Measurements from ENCODE around the gene CHRNB1. TPM values are rescaled to one million over a fixed set of nuclear protein-coding genes. Genes with fewer than 3 reads are reported as not detected.

The CHRNB1 gene
- total RNA-seq, 1 donor from 2014 or later: 21.3 TPM

DNA sequence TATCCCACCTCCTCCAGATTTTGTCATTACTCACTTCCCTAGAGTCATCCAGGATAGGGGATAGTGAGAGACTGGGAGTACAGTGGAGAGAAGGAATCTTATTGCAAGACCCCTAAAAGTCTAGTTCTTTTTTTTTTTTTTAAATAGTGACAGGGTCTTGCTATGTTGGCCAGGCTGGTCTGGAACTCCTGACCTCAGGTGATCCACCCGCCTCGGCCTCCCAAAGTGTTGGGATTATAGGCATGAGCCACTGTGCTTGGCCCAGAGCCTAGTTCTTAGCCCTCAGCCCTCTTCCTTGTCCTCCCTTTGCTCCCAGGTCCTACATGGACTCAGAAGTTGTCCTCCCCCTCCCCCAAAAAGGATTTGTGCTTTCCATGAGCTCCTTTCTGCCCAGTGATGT lies 2.7 kb upstream of the CHRNB1 start:
- no peak overlapping the region for H3K4me3 ChIP-seq (ENCODE audit: low read depth, low read length)
- TF ChIP-seq, protein P1, sequence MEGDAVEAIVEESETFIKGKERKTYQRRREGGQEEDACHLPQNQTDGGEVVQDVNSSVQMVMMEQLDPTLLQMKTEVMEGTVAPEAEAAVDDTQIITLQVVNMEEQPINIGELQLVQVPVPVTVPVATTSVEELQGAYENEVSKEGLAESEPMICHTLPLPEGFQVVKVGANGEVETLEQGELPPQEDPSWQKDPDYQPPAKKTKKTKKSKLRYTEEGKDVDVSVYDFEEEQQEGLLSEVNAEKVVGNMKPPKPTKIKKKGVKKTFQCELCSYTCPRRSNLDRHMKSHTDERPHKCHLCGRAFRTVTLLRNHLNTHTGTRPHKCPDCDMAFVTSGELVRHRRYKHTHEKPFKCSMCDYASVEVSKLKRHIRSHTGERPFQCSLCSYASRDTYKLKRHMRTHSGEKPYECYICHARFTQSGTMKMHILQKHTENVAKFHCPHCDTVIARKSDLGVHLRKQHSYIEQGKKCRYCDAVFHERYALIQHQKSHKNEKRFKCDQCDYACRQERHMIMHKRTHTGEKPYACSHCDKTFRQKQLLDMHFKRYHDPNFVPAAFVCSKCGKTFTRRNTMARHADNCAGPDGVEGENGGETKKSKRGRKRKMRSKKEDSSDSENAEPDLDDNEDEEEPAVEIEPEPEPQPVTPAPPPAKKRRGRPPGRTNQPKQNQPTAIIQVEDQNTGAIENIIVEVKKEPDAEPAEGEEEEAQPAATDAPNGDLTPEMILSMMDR (conservative IDR thresholded peaks at IDR 0.05; ENCODE audit: low read depth, low read length): no peak
- DNase-seq (ENCODE audit: low read depth): no peak

DNA sequence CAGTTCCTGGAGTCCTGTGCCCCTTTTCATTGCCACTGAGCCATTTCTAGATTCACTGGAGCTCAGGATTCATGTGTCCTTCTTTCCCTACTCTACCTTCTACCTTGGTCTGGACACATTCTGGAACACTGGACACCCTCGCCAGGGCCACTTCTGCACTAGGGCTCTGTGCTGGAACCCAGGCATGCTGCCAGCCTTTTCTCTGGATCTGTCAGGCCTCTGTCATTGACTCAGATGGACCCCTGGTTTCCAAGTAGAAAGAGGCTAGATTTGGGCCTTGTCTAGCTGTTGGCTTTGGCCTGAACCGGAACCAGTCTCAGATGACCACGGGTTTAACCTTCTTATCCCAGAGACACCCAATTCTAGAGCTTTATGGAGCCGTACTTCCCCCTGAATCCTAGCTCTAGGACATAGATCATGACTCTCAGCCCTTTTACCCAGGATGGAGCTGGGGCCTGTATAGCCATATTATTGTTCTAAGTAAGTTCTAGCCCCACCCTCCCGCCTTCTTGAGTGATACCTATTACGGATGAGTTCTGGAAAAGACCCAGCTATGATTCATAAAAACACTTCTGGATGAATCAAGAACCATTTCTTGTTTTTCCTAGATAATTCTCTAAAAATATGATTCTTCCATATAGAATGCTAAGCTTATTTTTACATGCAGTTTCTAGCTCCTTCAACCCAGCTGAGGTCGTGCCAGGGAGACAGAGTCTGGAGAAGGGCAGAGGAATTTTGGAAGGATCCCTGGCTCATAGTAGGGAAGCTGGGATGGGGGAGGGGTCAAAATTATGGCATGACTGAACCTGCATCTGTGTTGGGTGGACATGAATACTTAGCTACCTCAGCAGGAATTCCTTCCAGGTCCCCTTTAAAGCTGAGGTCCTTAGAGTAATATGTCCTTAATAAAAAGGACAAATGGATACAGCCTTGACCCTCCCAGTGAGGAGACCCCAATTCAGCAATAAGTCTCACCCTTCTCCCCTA lies 1.1 kb upstream of the CHRNB1 start:
- no peak for DNase-seq (ENCODE audit: low read depth)

DNA sequence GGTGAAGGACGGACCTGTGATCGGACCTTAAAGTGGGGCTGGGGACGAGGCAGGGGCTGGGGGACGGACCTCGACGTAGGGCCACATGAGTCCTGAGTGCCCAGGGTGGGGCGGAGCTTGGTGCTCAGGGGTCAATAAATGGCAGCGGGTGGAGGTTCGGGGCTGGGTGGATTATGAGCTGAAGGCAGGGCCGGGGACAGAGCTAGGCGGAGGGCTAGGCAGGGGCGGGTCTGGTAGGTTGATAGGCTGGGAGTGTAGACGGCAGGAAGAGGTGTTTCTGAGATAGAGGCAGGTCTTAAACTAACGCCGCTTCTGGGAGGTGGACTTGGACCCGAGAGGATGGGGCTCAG lies 733 bp downstream of the CHRNB1 start:
- DNase-seq (ENCODE audit: low read depth): no peak
- peak overlapping the region; percentile 45 for H3K4me3 ChIP-seq (ENCODE audit: low read depth, low read length)
- TF ChIP-seq, protein P1 (conservative IDR thresholded peaks at IDR 0.05; ENCODE audit: low read depth, low read length): no peak

More for the DNA sequence above, 1.1 kb upstream of the CHRNB1 start:
- no peak overlapping the region for H3K4me3 ChIP-seq (ENCODE audit: low read depth, low read length)
- TF ChIP-seq, protein P1 (conservative IDR thresholded peaks at IDR 0.05; ENCODE audit: low read depth, low read length): no peak

DNA sequence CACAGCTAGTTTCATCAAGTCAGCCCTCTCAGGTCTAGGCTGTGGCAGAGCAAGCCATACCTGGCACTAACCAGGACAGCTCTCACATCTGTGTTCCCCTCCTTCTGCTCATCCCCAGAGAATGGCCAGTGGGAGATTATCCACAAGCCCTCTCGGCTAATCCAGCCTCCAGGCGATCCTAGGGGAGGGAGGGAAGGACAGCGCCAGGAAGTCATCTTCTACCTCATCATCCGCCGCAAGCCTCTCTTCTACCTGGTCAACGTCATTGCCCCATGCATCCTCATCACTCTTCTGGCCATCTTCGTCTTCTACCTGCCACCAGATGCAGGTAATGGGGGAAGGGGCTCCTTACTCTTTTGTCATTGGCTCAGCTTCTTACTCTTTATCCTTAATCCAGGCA lies 3.6 kb downstream of the CHRNB1 start:
- no peak for DNase-seq (ENCODE audit: low read depth)
- H3K4me3 ChIP-seq (ENCODE audit: low read depth, low read length): no peak overlapping the region
- TF ChIP-seq, protein P1 (conservative IDR thresholded peaks at IDR 0.05; ENCODE audit: low read depth, low read length): no peak

DNA sequence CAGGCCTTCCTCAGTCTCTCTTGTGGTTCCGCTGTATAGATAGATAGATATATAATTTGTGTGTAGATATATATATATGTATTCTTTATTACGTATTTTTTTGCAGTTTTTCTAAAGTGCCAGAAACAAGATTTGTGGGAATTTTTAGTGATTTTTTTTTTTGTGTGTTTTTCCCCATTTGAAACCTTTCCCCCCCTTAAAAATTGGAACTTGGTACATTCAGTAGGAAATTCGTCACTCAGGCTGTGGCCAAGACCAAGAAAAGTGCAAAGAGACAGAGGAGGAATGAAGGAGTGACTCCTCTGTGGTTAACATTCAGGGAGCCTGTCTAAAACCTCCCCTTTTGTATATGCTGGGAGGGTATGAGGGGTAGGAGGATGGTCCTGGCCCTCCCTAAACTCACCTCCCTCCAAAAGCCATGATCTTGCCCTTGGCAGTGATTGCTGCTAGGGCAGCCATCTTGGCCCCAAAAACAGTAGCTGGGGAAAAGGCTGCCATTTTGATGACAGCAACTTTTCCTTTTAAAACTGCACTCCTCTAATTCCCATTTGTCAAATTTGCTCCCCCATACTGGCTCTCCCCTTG lies 15.2 kb downstream of the CHRNB1 start:
- TF ChIP-seq, protein P1 (conservative IDR thresholded peaks at IDR 0.05; ENCODE audit: low read depth, low read length): no peak
- no peak overlapping the region for H3K4me3 ChIP-seq (ENCODE audit: low read depth, low read length)

DNA sequence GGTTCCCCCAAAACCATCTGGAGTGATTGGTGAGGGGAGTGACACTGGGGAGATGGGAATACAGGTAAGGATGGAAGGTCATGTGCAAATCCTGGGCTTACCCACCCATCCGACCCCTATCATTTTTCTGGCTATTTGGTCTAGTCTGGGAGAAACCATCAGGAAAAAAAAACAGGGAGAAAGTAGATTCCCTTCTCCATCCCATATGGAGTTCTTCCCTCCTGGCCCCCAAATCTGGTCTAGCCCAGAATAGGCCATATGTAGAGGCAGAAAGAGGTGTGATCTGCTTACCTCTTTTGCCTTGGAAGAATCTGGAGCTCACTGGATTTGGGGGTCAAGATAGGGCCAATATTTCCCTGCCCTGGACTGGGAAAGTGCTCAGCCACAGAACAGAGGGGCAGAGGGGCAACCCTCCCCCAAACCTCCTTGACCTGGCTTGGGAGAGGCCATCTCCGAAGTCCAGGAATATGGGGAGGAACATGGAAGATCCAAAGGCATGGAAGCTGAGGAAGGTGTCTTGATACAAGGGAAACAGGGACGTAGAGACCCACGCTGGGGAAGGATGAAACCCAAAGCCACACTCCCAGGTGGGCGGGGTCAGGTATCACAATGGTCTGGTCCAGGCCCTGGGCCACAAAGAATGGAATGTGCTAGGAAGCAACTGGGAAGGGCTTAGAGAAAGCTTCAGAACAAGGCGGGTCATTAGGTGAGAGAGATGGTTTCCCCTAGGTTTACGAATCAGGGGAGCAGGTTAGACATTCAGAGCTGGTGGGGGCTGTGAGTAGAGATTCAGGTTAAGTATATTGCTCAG lies 16.2 kb downstream of the CHRNB1 start:
- TF ChIP-seq, protein P1 (conservative IDR thresholded peaks at IDR 0.05; ENCODE audit: low read depth, low read length): no peak
- no peak overlapping the region for H3K4me3 ChIP-seq (ENCODE audit: low read depth, low read length)
- DNase-seq (ENCODE audit: low read depth): no peak

More for the DNA sequence above, 15.2 kb downstream of the CHRNB1 start:
- DNase-seq (ENCODE audit: low read depth): no peak

All from epithelial cell of proximal tubule (primary cell).